Testis (tissue), 3 donors: Measurements from ENCODE around the gene CRYBA4. TPM values are rescaled to one million over a fixed set of nuclear protein-coding genes. Genes with fewer than 3 reads are reported as not detected.

Experiments
- DNase-seq: peaks from one replicate; pipeline ENCODE4 v3.0.0-alpha.2; 2019
- H3K27ac ChIP-seq, 2 donors: fragments of 200-600 bp; sonication (generic); one replicate each; pipeline ENCODE4 v1.5.1; 2019
- H3K27me3 ChIP-seq: fragments of 200-600 bp; sonication (generic); one replicate; pipeline ENCODE4 v1.5.1; 2019
- H3K36me3 ChIP-seq: fragments of 200-600 bp; sonication (generic); one replicate; pipeline ENCODE4 v1.5.1; 2017; ENCODE audit warnings: low read depth; ENCODE audit errors: missing control alignments
- H3K4me1 ChIP-seq: fragments of 200-600 bp; sonication (generic); one replicate; pipeline ENCODE4 v1.5.1; 2019
- H3K4me3 ChIP-seq, 2 donors: fragments of 200-600 bp; sonication (generic); one replicate each; pipeline ENCODE4 v1.5.1; 2017 to 2019
- H3K9me3 ChIP-seq: fragments of 200-600 bp; sonication (generic); one replicate; pipeline ENCODE4 v1.5.1; 2017
- CTCF ChIP-seq, 3 experiments: fragments of 450-650 bp in 2 of 3; fragments of 200-600 bp in 1 of 3; sonication (generic) in 1 of 3; IDR thresholded peaks; one replicate each; pipeline ENCODE4 v1.5.1; 2016 to 2019; ENCODE audit warnings: antibody characterized with exemption in 3 of 3, mild to moderate bottlenecking in 2 of 3, moderate library complexity in 1 of 3
- POLR2A ChIP-seq: fragments of 450-650 bp; IDR thresholded peaks from one replicate; pipeline ENCODE4 v1.6.1; 2017; ENCODE audit warnings: antibody characterized with exemption, mild to moderate bottlenecking, moderate library complexity
- WGBS, 2 donors: methylation state at CpG; one replicate each; pipeline ENCODE4 v1.1.5; 2018; 5-methylcytosine and 5-hydroxymethylcytosine counted together
- intact Hi-C: fragments of 100-400 bp; cut with DNase I; formaldehyde crosslinking; loops from one replicate; pipeline ENCODE4 v1.15.1; 2023; ENCODE audit warnings: low total_unique reads
- polyA plus RNA-seq: library from polyadenylated mRNA; stranded (reverse); fragments of 350-450 nt; fragmentation: Illumina TruSeq; extraction: RNeasy Lipid Tissue Mini Kit (QIAGEN cat#74804); gene quantifications from one replicate; pipeline ENCODE4 v1.2.3, GENCODE V29; 2014; ENCODE audit warnings: low read depth, low replicate concordance; ENCODE audit not compliant: insufficient read depth
- total RNA-seq, 2 donors: library from RNA; depleted of rRNA; stranded (reverse); fragments of >200 nt; gene quantifications; one replicate each; pipeline ENCODE4 v1.2.3, GENCODE V29; 2016

The CRYBA4 gene
- total and polyA plus RNA-seq, 3 donors from 2014 or later = 0.93 to 2.6 (median 2.3) TPM

- no peak for TF ChIP-seq POLR2A
- no peak for TF ChIP-seq CTCF (IDR thresholded peaks at IDR 0.05)
- Histone ChIP-seq H3K4me3 (no peak overlapping the region), H3K4me1 (no peaks in the 10 kb centered on the region), H3K36me3 (no peaks in the 10 kb centered on the region), H3K27me3 (no peaks in the 10 kb centered on the region), H3K27ac (peak overlapping the region in 1 of 2 donors; percentile 36), H3K9me3 (no peaks in the 10 kb centered on the region)
- intact Hi-C loops = no loop called here
- no peak for DNase-seq
- 53 to 61% methylated on average over 8 of the region's 8 CpGs for WGBS, 2 donors
These were observed 10.8 kb downstream of the CRYBA4 start for GRCh38 chr22:26632422-26633155.

DNA sequence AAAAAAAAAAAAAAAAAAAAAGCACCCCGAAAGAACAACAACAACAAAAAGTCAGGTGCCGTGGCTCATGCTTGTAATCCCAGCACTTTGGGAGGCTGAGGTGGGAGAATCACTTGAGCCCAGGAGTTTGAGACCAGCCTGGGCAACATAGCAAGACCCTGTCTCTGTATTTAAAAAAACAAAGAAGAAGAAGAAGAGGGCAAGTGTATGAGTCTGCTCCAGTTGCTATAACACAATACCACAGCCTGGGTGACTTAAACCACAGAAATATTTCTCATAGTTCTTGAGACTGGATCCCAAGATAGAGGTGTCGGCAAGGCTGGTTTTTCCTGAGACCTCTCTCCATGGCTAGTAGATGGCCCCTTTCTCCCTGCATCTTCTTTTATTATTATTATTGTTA, 12.4 kb downstream of the CRYBA4 start:
- no peaks in the 10 kb centered on the region for H3K4me1 ChIP-seq
- 89 to 92% methylated on average over 3 of the region's 3 CpGs for WGBS, 2 donors
- H3K9me3 ChIP-seq = no peaks in the 10 kb centered on the region
- no peaks in the 10 kb centered on the region for H3K27me3 ChIP-seq
- DNase-seq = no peak
- no peak for TF ChIP-seq CTCF (IDR thresholded peaks at IDR 0.05)
- TF ChIP-seq POLR2A = no peak
- H3K4me3 ChIP-seq = no peak overlapping the region
- no peaks in the 10 kb centered on the region for H3K36me3 ChIP-seq
- intact Hi-C loops = no loop called here
- no peak overlapping the region for H3K27ac ChIP-seq

DNA sequence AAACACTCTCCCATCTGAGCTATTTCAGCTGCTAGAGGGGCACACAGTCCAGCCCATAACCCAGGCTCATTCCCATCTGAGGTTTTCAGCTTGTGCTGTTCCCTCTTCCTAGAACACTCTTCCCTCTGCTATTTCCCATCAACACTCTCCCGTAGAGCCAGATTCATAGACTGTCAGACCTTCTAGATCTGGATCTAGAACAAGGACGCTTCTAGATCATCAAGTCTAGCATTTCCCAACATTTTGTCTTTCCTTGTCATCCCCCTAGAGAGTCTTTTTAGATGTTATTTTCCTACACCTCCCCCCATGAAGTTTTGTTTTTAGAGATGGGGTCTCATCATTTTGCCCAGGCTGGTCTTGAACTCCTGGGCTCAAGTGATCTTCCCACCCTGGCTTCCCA, 13.4 kb downstream of the CRYBA4 start:
- no peak for DNase-seq
- Histone ChIP-seq H3K4me1 (no peaks in the 10 kb centered on the region), H3K27ac (no peak overlapping the region), H3K36me3 (no peaks in the 10 kb centered on the region), H3K27me3 (no peaks in the 10 kb centered on the region), H3K4me3 (no peak overlapping the region), H3K9me3 (no peaks in the 10 kb centered on the region)
- intact Hi-C loops = no loop called here
- TF ChIP-seq POLR2A (no peak), CTCF (IDR thresholded peaks at IDR 0.05) (no peak)
- WGBS, 2 donors = 91 to 96% methylated on average over 2 of the region's 2 CpGs

DNA sequence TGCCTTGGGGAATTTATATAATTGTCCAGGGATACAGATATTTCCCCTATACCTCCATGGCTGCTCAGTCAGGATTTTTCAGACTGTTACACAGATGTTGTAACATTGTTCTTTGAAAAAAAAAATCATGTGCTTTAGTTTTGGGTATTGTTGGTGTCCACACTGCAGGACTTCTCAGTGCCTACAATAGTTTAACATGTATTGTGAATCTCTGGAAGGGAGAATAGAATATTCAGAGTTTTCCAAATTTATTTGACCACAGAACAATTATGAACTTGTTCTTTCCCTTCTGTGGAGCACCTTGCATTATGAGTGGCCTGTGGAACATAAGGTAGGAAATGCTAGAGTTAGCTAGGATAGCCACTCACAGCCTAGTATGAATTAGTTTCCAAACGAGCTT, 14.5 kb downstream of the CRYBA4 start:
- TF ChIP-seq CTCF (IDR thresholded peaks at IDR 0.05) = no peak
- TF ChIP-seq POLR2A = no peak
- Histone ChIP-seq H3K27me3 (no peaks in the 10 kb centered on the region), H3K4me1 (no peaks in the 10 kb centered on the region), H3K36me3 (no peaks in the 10 kb centered on the region), H3K4me3 (no peak overlapping the region), H3K9me3 (no peaks in the 10 kb centered on the region), H3K27ac (no peak overlapping the region)
- WGBS, 2 donors = 48 to 72% methylated on average over 1 of the region's 1 CpG
- intact Hi-C loops = no loop called here
- DNase-seq = no peak
